ENCODE measurements around the gene METTL9.
"Not testable (repeated sequence)": the region's sequence is repeated elsewhere in the genome, so short reads cannot be mapped to it uniquely, and the experiment has no call there.

GRCh38 chr16:21649826-21650406 is 50.5 kb downstream of the METTL9 start:
- not testable (repeated sequence) for TF ChIP-seq CTCF (conservative IDR thresholded peaks at IDR 0.05; ENCODE audit: low read length); EZH2phosphoT487 (IDR thresholded peaks at IDR 0.05; ENCODE audit: borderline replicate concordance)

Data from Loucy (cell line).